GM12878 (cell line): Measurements from ENCODE around the gene WNK2. TPM values are rescaled to one million over a fixed set of nuclear protein-coding genes. Genes with fewer than 3 reads are reported as not detected.

Experiments
- ATAC-seq: fragments of 200-7000 bp; cut with Tn5 transposase; 3 replicates; pipeline ENCODE4 v1.9.1; 2020; ENCODE audit warnings: mild to moderate bottlenecking, moderate library complexity
- BruUV-seq: library from RNA; stranded (reverse); fragments of 400-500 nt; replicated peaks from 2 replicates; lab custom pipeline; 2021; lab: Mats Ljungman, UMichigan
- CTCF ChIA-PET: fragments of 300-600 bp; sonication (Branson Sonifier 250); formaldehyde crosslinking; extraction: SDS; loops from one replicate; lab custom pipeline; 2021; ENCODE audit warnings: inconsistent platforms; lab: Yijun Ruan, JAX
- POLR2A ChIA-PET: fragments of 350-600 bp; formaldehyde crosslinking; extraction: SDS; loops from one replicate; lab custom pipeline; 2021; ENCODE audit warnings: inconsistent platforms; lab: Charles Lee
- RAD21 ChIA-PET: fragments of 300-600 bp; sonication (Branson Sonifier 250); formaldehyde crosslinking; loops from one replicate; lab custom pipeline; 2023; ENCODE audit warnings: antibody characterized with exemption; ENCODE audit not compliant: unreplicated experiment; lab: Charles Lee
- SMC1A ChIA-PET: fragments of 300-600 bp; sonication (Branson Sonifier 250); formaldehyde crosslinking; loops from one replicate; lab custom pipeline; 2023; ENCODE audit not compliant: unreplicated experiment, uncharacterized antibody; lab: Charles Lee
- DNase-seq: peaks from one replicate; pipeline ENCODE4 v3.0.0-alpha.2; 2011; ENCODE audit warnings: low read depth, low spot score
- FAIRE-seq: peaks from 3 replicates; lab custom pipeline; 2011; peaks lifted over from hg19 to GRCh38; lab: Jason Lieb, UNC
- H2AFZ ChIP-seq: 2 replicates; pipeline ENCODE4 v1.6.0; 2011; ENCODE audit warnings: low read depth, low read length, control low read depth; ENCODE audit not compliant: control insufficient read depth
- H3K27ac ChIP-seq: 2 replicates; pipeline ENCODE4 v1.5.1; 2011; ENCODE audit warnings: control low read depth; ENCODE audit not compliant: control insufficient read depth, insufficient read depth
- H3K27me3 ChIP-seq, 2 experiments: replicated peaks in 1 of 2; 2 replicates each; pipeline versions ENCODE4 v1.6.0 to v1.6.1; 2011; ENCODE audit warnings: low read length in 1 of 2; ENCODE audit not compliant: control insufficient read depth in 2 of 2, insufficient read depth in 2 of 2
- H3K36me3 ChIP-seq, 2 experiments: 2 replicates each; pipeline ENCODE4 v1.5.1; 2011; ENCODE audit warnings: low read length in 1 of 2; ENCODE audit not compliant: control insufficient read depth in 2 of 2, insufficient read depth in 2 of 2
- H3K4me1 ChIP-seq: 2 replicates; pipeline ENCODE4 v1.6.1; 2011; ENCODE audit warnings: mild to moderate bottlenecking, low read length, moderate library complexity, mixed read lengths; ENCODE audit not compliant: control insufficient read depth, insufficient read depth
- H3K4me2 ChIP-seq: 2 replicates; pipeline ENCODE4 v1.6.0; 2011; ENCODE audit warnings: control low read depth; ENCODE audit not compliant: control insufficient read depth, insufficient read depth
- H3K4me3 ChIP-seq: fragments of 200-600 bp; sonication (generic); 2 replicates; pipeline ENCODE4 v1.5.1; 2016
- H3K79me2 ChIP-seq: 2 replicates; pipeline ENCODE4 v1.6.0; 2011; ENCODE audit warnings: low read length; ENCODE audit not compliant: control insufficient read depth, insufficient read depth
- H3K9ac ChIP-seq: 2 replicates; pipeline ENCODE4 v1.8.0; 2011; ENCODE audit warnings: low read length, control low read depth, mixed read lengths; ENCODE audit not compliant: control insufficient read depth, insufficient read depth
- H3K9me3 ChIP-seq: replicated peaks from 3 replicates; pipeline ENCODE4 v1.5.1; 2011; ENCODE audit warnings: mild to moderate bottlenecking, low read length; ENCODE audit not compliant: control insufficient read depth, insufficient read depth
- H4K20me1 ChIP-seq: 2 replicates; pipeline ENCODE4 v1.6.0; 2011; ENCODE audit not compliant: control insufficient read depth, insufficient read depth
- BRCA1 ChIP-seq: IDR thresholded peaks from 2 replicates; pipeline ENCODE4 v1.6.1; 2011; ENCODE audit warnings: low read depth, low read length, improper control_type of control experiment
- CBFB ChIP-seq: IDR thresholded peaks from 2 replicates; pipeline ENCODE4 v1.6.1; 2016; ENCODE audit warnings: antibody characterized with exemption, low read depth
- CBX5 ChIP-seq: sonication (generic); IDR thresholded peaks from 2 replicates; pipeline ENCODE4 v1.6.1; 2016; ENCODE audit warnings: low read depth, moderate library complexity, mild to moderate bottlenecking, inconsistent platforms
- CHD2 ChIP-seq: IDR thresholded peaks from 2 replicates; pipeline ENCODE4 v1.6.1; 2011; ENCODE audit warnings: low read depth, low read length, improper control_type of control experiment, borderline replicate concordance
- HDGF ChIP-seq: fragments of 450-650 bp; IDR thresholded peaks from 2 replicates; pipeline ENCODE4 v1.6.1; 2016; ENCODE audit warnings: antibody characterized with exemption
- MTA2 ChIP-seq: fragments of 450-650 bp; IDR thresholded peaks from 2 replicates; pipeline ENCODE4 v1.6.1; 2016; ENCODE audit warnings: low read depth, mild to moderate bottlenecking, moderate library complexity
- NBN ChIP-seq: fragments of 450-650 bp; IDR thresholded peaks from 2 replicates; pipeline ENCODE4 v1.6.1; 2016
- NFXL1 ChIP-seq: fragments of 450-650 bp; IDR thresholded peaks from 2 replicates; pipeline ENCODE4 v1.6.1; 2017; ENCODE audit warnings: antibody characterized with exemption, mild to moderate bottlenecking, borderline replicate concordance
- POLR2A ChIP-seq: IDR thresholded peaks from 2 replicates; pipeline ENCODE4 v1.6.1; 2011; ENCODE audit warnings: low read depth, mild to moderate bottlenecking, low read length
- RBBP5 ChIP-seq: fragments of 200-600 bp; sonication (generic); conservative IDR thresholded peaks from 2 replicates; pipeline ENCODE4 v1.6.1; 2016
- RFX5 ChIP-seq: IDR thresholded peaks from 2 replicates; pipeline ENCODE4 v1.6.1; 2011; ENCODE audit warnings: low read depth, low read length, improper control_type of control experiment
- TARDBP ChIP-seq: IDR thresholded peaks from 2 replicates; pipeline ENCODE4 v1.6.1; 2016; ENCODE audit warnings: borderline replicate concordance
- TBL1XR1 ChIP-seq: IDR thresholded peaks from 2 replicates; pipeline ENCODE4 v1.6.1; 2012; ENCODE audit warnings: low read depth, low read length, improper control_type of control experiment
- TCF12 ChIP-seq: IDR thresholded peaks from 2 replicates; pipeline ENCODE4 v1.6.1; 2011; ENCODE audit warnings: low read depth, mild to moderate bottlenecking, low read length
- TCF7 ChIP-seq: IDR thresholded peaks from 2 replicates; pipeline ENCODE4 v1.6.1; 2014; ENCODE audit warnings: antibody characterized with exemption, borderline replicate concordance
- WRNIP1 ChIP-seq: IDR thresholded peaks from 2 replicates; pipeline ENCODE4 v1.6.1; 2011; ENCODE audit warnings: low read depth, low read length, improper control_type of control experiment, borderline replicate concordance
- ZBED1 ChIP-seq: IDR thresholded peaks from 2 replicates; pipeline ENCODE4 v1.6.1; 2016; ENCODE audit warnings: borderline replicate concordance
- ZNF274 ChIP-seq: IDR thresholded peaks from one replicate; pipeline ENCODE4 v1.8.0; 2011; ENCODE audit not compliant: insufficient read length, insufficient read depth
- ZZZ3 ChIP-seq: IDR thresholded peaks from 2 replicates; pipeline ENCODE4 v1.6.1; 2011; ENCODE audit warnings: low read depth; ENCODE audit not compliant: control insufficient read depth, insufficient read length
- WGBS: methylation state at CpG from one replicate; pipeline ENCODE4 v1.1.6; 2016; ENCODE audit warnings: low lambda C conversion rate; ENCODE audit not compliant: insufficient replicate concordance, insufficient coverage; ENCODE audit errors: missing lambda C conversion rate; 5-methylcytosine and 5-hydroxymethylcytosine counted together
- in situ Hi-C: fragments of 300-500 bp; cut with MboI; formaldehyde crosslinking; loops from 9 replicates; pipeline ENCODE4 v1.14.3; 2018; ENCODE audit warnings: mixed read lengths
- intact Hi-C: fragments of 100-400 bp; cut with micrococcal nuclease; formaldehyde crosslinking; loops from one replicate; pipeline ENCODE4 v1.14.2; 2022; ENCODE audit not compliant: unreplicated experiment
- polyA plus RNA-seq, 11 experiments: library from polyadenylated mRNA; depleted of rRNA in 4 of 11; unstranded in 6 of 11; stranded (reverse) in 5 of 11; fragments of >200 nt; fragmentation: Nextera tagmentation in 4 of 11; fragmentation: Illumina TruSeq in 1 of 11; extraction: Ambion mirVana in 4 of 11; extraction: Trizol in 1 of 11; gene quantifications; 1 replicate in 1 of 11; 2 replicates in 10 of 11; pipeline versions ENCODE4 v1.2.1 to v1.2.3, GENCODE V29; 2011 to 2016; ENCODE audit warnings: inconsistent platforms in 2 of 11, missing spikeins in 2 of 11, low read depth in 1 of 11
- total RNA-seq, 4 experiments: library from RNA; depleted of rRNA in 3 of 4; stranded (reverse); fragments of >200 nt in 3 of 4; fragmentation: Illumina TruSeq in 1 of 4; extraction: Trizol in 1 of 4; gene quantifications; 2 replicates each; pipeline versions ENCODE4 v1.2.1 to v1.2.3, GENCODE V29; 2013 to 2021

WNK2 gene
- total and polyA plus RNA-seq, 10 of the 15 experiments (the other 5 are each of a cell fraction or from before 2014, with no cell fraction given) = 0.15 TPM; not detected in 9

- ATAC-seq = no peak
- WGBS = 1% methylated on average over 5 of the region's 5 CpGs
- no peaks in the 10 kb centered on the region for H4K20me1 ChIP-seq
- TF ChIP-seq RBBP5 = no peak
- TF ChIP-seq WRNIP1 = no peak
- TF ChIP-seq ZBED1 = no peak
- no peak for TF ChIP-seq NFXL1
- no peak for TF ChIP-seq MTA2
- TF ChIP-seq CBX5 = no peak
- no peak for TF ChIP-seq HDGF
- no peak for TF ChIP-seq POLR2A
- no peak for TF ChIP-seq TBL1XR1
- no peak for TF ChIP-seq TARDBP
- no peak for TF ChIP-seq TCF7
- no peak for TF ChIP-seq ZZZ3
- TF ChIP-seq TCF12 = no peak
- no peak for TF ChIP-seq CHD2
- no peak for TF ChIP-seq ZNF274
- TF ChIP-seq CBFB = no peak
- TF ChIP-seq NBN = no peak
- TF ChIP-seq BRCA1 = no peak
- TF ChIP-seq RFX5 = no peak
- no peaks in the 10 kb centered on the region for H3K4me1 ChIP-seq
- H3K4me2 ChIP-seq = no peak overlapping the region
- no peak overlapping the region for H3K27ac ChIP-seq
- H3K9me3 ChIP-seq = no peaks in the 10 kb centered on the region
- ChIA-PET RAD21 (no interaction called here), CTCF (no interaction called here), POLR2A (no interaction called here), SMC1A (no interaction called here)
- H3K27me3 ChIP-seq = no peaks in the 10 kb centered on the region; a peak in 2 of 4 replicates
- no peak for DNase-seq
- H3K4me3 ChIP-seq = no peak overlapping the region
- no TSS peak for BruUV-seq
- no peak overlapping the region for H2AFZ ChIP-seq
- in situ Hi-C loops = no loop called here
- no peak for FAIRE-seq
- intact Hi-C loops = no loop called here
- H3K79me2 ChIP-seq = no peaks in the 10 kb centered on the region
- H3K9ac ChIP-seq = no peak overlapping the region
- no peaks in the 10 kb centered on the region for H3K36me3 ChIP-seq
These were observed 132.0 kb downstream of the WNK2 start for GRCh38 chr9:93315960-93316359.
